RWPE1 (cell line): ENCODE measurements around the gene N4BP2L2.

Experiments used
- CTCF ChIA-PET: fragments of 350-600 bp; sonication (Branson Sonifier 250); formaldehyde crosslinking; extraction: SDS; loops from one replicate; lab custom pipeline; 2021; lab: Yijun Ruan, JAX
- POLR2A ChIA-PET: fragments of 400-600 bp; formaldehyde crosslinking; extraction: SDS; loops from one replicate; lab custom pipeline; 2020; ENCODE audit warnings: antibody characterized with exemption; ENCODE audit not compliant: low non-redundant PET; lab: Yijun Ruan, JAX
- DNase-seq: peaks from one replicate; pipeline ENCODE4 v3.0.0; 2012; ENCODE audit warnings: low spot score
- H3K27ac ChIP-seq: fragments of 450-650 bp; 2 replicates; pipeline ENCODE4 v1.5.1; 2017
- TF ChIP-seq, protein P1 (sequence below): fragments of 450-650 bp; conservative IDR thresholded peaks from 2 replicates; pipeline ENCODE4 v1.5.1; 2017; ENCODE audit warnings: low read depth, mild to moderate bottlenecking

The N4BP2L2 gene

DNA sequence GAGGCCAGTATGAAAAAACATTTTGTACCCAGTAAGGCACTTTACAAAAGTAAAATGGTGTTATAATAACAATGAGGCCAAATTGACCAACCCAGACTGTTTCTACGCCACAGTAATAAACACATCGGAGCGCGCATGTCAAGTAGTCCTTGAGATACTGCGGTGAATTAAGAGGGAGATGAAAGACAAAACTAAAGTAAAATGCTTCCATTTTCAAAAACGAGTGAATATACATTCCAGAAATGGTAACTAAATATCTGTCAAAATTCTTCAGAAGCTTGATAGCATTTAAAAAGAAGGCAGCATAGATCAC is 129.6 kb downstream of the N4BP2L2 start:
- no peak overlapping the region for H3K27ac ChIP-seq
- POLR2A ChIA-PET = no interaction called here
- no peak for DNase-seq
- TF ChIP-seq, protein P1, sequence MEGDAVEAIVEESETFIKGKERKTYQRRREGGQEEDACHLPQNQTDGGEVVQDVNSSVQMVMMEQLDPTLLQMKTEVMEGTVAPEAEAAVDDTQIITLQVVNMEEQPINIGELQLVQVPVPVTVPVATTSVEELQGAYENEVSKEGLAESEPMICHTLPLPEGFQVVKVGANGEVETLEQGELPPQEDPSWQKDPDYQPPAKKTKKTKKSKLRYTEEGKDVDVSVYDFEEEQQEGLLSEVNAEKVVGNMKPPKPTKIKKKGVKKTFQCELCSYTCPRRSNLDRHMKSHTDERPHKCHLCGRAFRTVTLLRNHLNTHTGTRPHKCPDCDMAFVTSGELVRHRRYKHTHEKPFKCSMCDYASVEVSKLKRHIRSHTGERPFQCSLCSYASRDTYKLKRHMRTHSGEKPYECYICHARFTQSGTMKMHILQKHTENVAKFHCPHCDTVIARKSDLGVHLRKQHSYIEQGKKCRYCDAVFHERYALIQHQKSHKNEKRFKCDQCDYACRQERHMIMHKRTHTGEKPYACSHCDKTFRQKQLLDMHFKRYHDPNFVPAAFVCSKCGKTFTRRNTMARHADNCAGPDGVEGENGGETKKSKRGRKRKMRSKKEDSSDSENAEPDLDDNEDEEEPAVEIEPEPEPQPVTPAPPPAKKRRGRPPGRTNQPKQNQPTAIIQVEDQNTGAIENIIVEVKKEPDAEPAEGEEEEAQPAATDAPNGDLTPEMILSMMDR = no peak
- CTCF ChIA-PET = no interaction called here

DNA sequence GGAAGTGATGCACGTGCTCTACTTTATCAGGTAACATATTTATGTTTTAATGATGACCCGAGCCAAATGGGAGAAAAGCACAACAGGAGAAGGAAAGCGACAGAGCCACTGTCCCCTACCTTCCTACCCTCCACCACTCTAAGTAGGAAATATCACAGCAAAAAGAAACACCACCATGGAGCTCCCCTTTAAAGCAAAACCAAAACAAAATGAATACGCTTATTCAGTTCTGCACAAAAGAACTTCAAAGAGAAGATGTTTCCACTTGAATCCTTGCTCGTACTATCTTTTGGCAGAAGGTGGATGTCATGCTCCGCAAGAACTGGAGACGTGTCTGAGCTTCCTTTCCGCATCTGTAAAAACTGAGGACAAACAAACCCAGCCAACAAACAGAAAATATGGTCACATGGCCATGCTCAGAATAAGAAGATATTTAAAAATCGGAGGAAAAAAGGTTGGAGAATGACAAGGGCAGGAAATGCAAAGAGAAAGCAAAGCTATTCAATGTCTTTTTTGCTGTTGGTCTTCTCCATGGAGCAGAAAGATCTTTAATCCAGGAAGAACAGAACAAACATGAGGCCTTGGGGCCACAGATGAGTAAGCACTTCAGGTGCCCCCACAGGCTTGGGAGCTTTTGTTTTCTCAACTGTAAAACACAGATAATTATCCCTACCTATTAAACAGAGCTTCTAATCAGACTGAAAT is 130.1 kb downstream of the N4BP2L2 start:
- TF ChIP-seq, protein P1 = no peak
- H3K27ac ChIP-seq = no peak overlapping the region
- ChIA-PET CTCF (no interaction called here), POLR2A (no interaction called here)
- DNase-seq = no peak

DNA sequence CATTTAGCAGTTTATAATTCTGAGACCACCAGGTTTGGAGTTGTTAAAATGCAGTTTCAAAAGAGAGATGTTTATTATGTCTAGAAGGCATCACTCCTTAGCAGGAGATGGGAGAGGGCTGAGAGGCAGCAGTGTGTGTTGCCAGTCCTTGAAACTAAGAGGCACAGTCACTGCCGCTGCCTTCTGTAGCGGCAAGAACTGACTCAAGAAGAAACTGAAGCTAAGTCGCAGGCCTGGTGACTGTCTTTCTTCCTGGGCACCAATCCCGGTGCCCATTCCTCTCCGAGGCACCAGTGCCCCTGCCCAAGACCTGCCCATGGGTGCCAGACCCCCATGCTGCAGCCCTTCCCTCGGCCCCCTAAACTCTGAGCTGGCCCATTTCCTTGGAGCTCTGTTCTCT is 130.7 kb downstream of the N4BP2L2 start:
- TF ChIP-seq, protein P1 = no peak
- POLR2A ChIA-PET = no interaction called here
- CTCF ChIA-PET = no interaction called here
- no peak overlapping the region for H3K27ac ChIP-seq
- no peak for DNase-seq

DNA sequence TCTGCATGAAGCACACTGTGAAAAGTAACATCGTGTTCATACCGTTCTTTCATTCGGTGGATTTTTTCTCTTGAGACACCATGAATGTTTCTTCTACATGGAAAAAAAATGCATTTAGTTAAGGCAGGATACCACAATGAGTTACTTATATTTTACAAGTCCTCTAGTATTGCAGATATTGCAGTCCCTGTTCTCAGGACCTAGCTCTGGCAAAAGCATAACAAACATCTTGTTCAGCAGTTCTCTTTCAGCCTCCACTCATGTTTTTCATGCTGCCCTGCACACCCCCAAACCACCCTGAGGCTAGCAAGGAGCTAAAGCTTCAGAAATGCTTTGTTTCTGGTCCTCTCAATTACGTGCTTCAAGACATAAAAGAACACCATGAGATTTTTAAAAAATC is 135.5 kb downstream of the N4BP2L2 start:
- no peak overlapping the region for H3K27ac ChIP-seq
- CTCF ChIA-PET = no interaction called here
- TF ChIP-seq, protein P1 = no peak
- DNase-seq = no peak
- POLR2A ChIA-PET = no interaction called here

DNA sequence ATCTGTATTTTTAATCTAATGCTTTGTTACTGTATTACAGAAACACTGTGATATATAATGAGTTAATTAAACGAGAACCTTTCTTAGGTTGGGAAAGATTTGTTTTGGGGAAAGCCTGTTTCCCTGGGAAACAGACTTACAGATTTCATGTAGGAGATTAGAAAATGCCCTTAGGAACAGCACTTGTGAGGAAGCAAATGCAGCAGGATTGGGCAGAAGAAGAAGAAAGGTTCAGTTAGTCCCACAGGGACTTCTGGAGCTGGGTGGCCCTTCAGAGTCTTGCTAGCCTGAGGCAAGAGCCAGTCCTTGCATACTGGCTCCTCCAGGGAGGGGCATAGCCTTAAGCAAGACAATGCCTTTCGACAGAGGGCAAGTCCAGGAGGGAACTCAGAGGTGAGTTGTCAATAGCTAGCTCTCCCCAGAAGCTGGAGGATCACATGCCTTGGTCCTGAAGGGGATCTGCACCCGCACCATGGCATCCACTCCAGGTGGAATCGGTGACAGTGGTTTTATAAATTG is 147.4 kb downstream of the N4BP2L2 start:
- POLR2A ChIA-PET = no interaction called here
- TF ChIP-seq, protein P1 = no peak
- no peak overlapping the region for H3K27ac ChIP-seq
- no peak for DNase-seq
- CTCF ChIA-PET = interaction anchor here (0.7 kb wide), 1 partner anchor 10 kb away, joined by 3 read pairs; no protein-coding TSS in a partner anchor

DNA sequence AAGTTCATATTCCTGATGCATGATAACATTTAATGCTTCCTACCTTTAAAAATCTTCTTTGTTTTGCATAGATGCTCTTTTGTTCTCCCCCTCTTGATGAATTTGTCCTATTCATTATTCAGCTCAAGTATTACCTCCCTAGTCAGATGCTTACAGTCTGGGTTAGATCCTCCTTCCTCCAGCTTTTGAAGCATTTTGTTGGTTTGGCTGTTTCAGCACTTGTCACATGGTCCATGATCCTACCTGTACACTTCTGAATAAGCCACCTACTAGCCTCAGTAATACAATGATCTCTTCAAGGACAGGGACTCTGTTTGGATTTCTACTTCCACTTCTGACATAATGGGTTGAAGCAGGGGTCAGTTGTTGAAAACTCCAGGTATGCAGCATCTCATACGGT is 148.1 kb downstream of the N4BP2L2 start:
- TF ChIP-seq, protein P1 = no peak
- ChIA-PET POLR2A (no interaction called here), CTCF (no interaction called here)
- no peak overlapping the region for H3K27ac ChIP-seq
- no peak for DNase-seq
